HFF-Myc (cell line): ENCODE data around the gene NMNAT2.

ENCODE experiments used
- DNase-seq: peaks from one replicate; pipeline ENCODE4 v3.0.0-alpha.2; 2011; ENCODE audit warnings: low read depth; ENCODE audit errors: extremely low read depth
- H3K4me3 ChIP-seq: replicated peaks from 2 replicates; pipeline ENCODE4 v1.5.1; 2011; ENCODE audit warnings: low read depth, mild to moderate bottlenecking, control low read depth, low read length
- TF ChIP-seq, protein P1 (sequence below): IDR thresholded peaks from 2 replicates; pipeline ENCODE4 v1.5.1; 2012; ENCODE audit warnings: mild to moderate bottlenecking, low read depth, low read length, control low read depth; ENCODE audit errors: missing control alignments

NMNAT2 gene

DNA sequence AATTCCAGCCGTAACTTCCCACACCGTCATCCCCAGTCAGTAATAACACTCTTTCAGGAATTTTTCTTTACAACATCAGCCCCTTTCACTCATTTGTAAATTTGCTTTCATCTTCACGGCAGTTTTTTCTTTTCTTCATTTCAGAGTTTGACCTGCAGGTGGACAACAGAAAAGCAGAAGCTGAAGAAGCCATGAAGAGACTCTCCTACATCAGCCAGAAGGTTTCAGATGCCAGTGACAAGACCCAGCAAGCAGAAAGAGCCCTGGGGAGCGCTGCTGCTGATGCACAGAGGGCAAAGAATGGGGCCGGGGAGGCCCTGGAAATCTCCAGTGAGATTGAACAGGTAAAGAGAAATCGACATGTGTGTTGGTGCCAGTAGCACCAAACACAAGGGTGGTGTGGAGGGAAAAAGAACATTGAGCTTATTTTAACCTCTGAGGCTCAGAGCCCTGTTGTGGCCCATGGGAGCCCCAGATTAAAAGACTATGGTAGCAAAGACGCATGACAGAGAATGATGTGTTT, 178.9 kb downstream of the NMNAT2 start:
- no peak overlapping the region for H3K4me3 ChIP-seq
- TF ChIP-seq, protein P1, sequence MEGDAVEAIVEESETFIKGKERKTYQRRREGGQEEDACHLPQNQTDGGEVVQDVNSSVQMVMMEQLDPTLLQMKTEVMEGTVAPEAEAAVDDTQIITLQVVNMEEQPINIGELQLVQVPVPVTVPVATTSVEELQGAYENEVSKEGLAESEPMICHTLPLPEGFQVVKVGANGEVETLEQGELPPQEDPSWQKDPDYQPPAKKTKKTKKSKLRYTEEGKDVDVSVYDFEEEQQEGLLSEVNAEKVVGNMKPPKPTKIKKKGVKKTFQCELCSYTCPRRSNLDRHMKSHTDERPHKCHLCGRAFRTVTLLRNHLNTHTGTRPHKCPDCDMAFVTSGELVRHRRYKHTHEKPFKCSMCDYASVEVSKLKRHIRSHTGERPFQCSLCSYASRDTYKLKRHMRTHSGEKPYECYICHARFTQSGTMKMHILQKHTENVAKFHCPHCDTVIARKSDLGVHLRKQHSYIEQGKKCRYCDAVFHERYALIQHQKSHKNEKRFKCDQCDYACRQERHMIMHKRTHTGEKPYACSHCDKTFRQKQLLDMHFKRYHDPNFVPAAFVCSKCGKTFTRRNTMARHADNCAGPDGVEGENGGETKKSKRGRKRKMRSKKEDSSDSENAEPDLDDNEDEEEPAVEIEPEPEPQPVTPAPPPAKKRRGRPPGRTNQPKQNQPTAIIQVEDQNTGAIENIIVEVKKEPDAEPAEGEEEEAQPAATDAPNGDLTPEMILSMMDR = no peak
- DNase-seq = no peak

DNA sequence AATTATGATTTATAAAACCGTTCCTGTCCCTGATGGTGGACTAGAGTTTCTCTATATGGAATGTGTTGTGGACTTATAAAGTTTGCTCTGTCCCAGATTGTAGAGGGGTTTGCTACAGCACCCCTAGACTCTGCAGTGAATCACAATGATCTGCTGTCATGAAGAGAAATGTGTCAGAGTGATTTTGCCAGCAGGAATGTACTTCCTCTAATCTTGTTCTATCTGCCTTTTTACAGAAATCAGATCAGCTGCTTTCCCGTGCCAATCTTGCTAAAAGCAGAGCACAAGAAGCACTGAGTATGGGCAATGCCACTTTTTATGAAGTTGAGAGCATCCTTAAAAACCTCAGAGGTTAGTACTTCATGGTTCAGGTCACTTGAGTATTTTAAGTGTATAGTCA, 180.1 kb downstream of the NMNAT2 start:
- no peak for DNase-seq
- TF ChIP-seq, protein P1 = no peak
- H3K4me3 ChIP-seq = no peak overlapping the region

DNA sequence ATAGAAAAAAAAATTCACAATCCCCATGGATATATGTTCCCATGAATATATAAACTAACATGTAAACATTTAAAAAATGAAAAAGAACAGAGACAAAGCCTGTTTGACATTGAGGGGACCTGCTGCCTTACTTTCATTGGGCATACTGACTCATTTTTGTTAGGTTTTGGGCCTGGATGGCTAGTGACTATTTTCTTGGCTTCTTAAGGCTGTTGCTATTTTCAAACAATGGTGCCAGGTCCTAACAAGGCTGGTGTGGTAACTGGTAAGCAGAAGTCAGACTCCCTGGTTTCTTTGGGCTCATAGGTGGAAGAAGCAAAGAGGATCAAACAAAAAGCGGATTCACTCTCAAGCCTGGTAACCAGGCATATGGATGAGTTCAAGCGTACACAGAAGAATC, 181.1 kb downstream of the NMNAT2 start:
- TF ChIP-seq, protein P1 = no peak
- H3K4me3 ChIP-seq = no peak overlapping the region
- no peak for DNase-seq

DNA sequence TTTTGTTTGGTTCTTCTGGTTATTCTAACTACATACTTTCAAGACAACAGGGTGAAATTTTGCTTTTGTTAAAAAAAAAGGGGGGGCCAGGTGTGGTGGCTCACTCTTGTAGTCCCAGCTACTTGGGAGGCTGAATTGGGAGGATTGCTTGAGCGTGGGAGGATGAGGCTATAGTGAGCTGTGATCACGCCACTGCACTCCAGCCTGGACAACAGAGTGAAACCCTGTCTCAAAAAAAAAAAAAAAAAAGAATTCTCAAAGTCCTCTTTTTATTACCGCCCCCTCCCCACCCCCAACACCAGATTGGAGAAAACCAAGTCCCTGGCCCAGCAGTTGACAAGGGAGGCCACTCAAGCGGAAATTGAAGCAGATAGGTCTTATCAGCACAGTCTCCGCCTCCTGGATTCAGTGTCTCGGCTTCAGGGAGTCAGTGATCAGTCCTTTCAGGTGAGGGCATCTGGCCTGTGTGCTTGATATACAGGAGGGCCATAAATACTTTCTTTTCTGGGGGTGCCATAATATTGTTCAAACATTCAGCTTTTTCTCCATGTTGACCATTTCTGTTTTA, 181.9 kb downstream of the NMNAT2 start:
- no peak overlapping the region for H3K4me3 ChIP-seq
- no peak for DNase-seq
- TF ChIP-seq, protein P1 = no peak

DNA sequence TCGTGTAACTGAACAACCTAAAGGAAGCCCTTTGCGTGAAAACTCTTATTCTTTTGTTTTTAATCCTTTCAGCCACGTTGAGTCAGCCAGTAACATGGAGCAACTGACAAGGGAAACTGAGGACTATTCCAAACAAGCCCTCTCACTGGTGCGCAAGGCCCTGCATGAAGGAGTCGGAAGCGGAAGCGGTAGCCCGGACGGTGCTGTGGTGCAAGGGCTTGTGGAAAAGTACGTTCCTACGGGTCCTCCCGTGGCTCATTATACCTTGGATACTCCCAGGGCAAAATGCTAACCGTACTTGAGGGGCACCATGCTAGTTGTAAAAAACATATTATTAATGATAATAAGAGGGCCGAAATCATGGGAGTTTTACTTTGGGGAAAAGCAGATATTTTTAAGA, 182.7 kb downstream of the NMNAT2 start:
- TF ChIP-seq, protein P1 = no peak
- peak overlapping the region; percentile 40 for H3K4me3 ChIP-seq
- no peak for DNase-seq

DNA sequence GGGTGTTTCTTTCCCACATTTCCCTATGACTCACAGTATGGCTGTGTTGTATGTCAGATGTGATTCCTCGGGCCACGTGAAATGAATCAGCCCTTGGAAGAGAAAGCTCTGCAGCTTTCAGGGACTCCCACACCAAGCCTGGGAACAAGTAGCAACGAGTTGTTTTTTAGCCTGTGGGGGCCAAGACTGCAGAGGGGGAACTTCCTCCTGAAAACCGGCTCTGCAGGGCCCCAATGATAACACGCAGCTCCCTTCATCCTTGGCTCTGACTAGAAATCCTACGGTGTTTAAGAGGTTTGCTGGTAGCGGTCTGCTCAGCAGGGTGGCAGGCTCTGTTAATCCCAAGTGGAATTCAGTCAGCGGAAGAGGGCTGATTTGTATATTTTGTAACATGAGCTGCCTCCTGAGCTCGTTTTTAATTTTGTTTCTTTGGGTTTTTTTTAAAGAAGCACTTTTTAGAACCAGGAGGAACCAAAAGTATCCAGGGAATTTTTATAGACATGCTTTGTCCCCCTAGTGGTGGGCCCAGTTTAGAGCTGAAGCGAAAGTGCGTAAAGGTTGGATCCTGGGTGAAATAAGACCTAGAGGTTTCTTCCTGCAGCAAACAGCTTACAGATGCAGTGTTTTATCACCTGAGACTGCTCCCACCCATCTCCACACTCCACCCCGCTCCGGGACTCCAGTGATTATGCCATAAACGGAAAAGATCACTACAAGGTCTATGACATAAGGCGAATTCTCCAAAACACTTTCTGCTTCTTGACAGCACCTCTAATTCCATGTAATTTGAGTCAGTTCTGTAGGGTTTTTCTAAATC, 183.3 kb downstream of the NMNAT2 start:
- H3K4me3 ChIP-seq = peak overlapping the region; percentile 40
- peak; percentile 89 for DNase-seq
- TF ChIP-seq, protein P1 = peak; percentile 85
